SH-SY5Y (cell line): ENCODE data around the gene METRNL.

Source experiments
- GATA2 ChIP-seq: IDR thresholded peaks from 2 replicates; pipeline ENCODE4 v1.6.1; 2011; ENCODE audit warnings: mild to moderate bottlenecking, low read depth, low read length
- GATA3 ChIP-seq: IDR thresholded peaks from 2 replicates; pipeline ENCODE4 v1.6.1; 2011; ENCODE audit warnings: low read depth, mild to moderate bottlenecking, low read length, moderate library complexity

METRNL gene

GRCh38 chr17:83050651-83051395 is 28.6 kb upstream of the METRNL start:
- no peak for TF ChIP-seq GATA2
- no peak for TF ChIP-seq GATA3

- TF ChIP-seq GATA2 (no peak), GATA3 (no peak)
Observed at GRCh38 chr17:83051396-83052240, 27.8 kb upstream of the METRNL start.

GRCh38 chr17:83052241-83052564 is 27.2 kb upstream of the METRNL start:
- TF ChIP-seq GATA3 (no peak), GATA2 (no peak)

- TF ChIP-seq GATA2: no peak
- no peak for TF ChIP-seq GATA3
Observed at GRCh38 chr17:83053021-83053681, 26.3 kb upstream of the METRNL start.

- TF ChIP-seq GATA2 (no peak), GATA3 (no peak)
Observed at GRCh38 chr17:83053739-83054451, 25.5 kb upstream of the METRNL start.

- TF ChIP-seq GATA2 (no peak), GATA3 (no peak)
Observed at GRCh38 chr17:83054518-83055125, 24.8 kb upstream of the METRNL start.

GRCh38 chr17:83055911-83056582 is 23.4 kb upstream of the METRNL start:
- TF ChIP-seq GATA2 (no peak), GATA3 (no peak)

- TF ChIP-seq GATA2 (no peak), GATA3 (no peak)
Observed at GRCh38 chr17:83056583-83057396, 22.6 kb upstream of the METRNL start.

GRCh38 chr17:83057397-83057761 is 22.0 kb upstream of the METRNL start:
- TF ChIP-seq GATA3 (no peak), GATA2 (no peak)

GRCh38 chr17:83057793-83058265 is 21.6 kb upstream of the METRNL start:
- TF ChIP-seq GATA3 (no peak), GATA2 (no peak)

- TF ChIP-seq GATA3 (no peak), GATA2 (no peak)
Observed at GRCh38 chr17:83058266-83058798, 21.1 kb upstream of the METRNL start.

- TF ChIP-seq GATA3 (no peak), GATA2 (no peak)
Observed at GRCh38 chr17:83061586-83061985, 17.8 kb upstream of the METRNL start.
